ENCODE measurements around the gene ELAC1. TPM values are rescaled to one million over a fixed set of nuclear protein-coding genes. Genes with fewer than 3 reads are reported as not detected.

The ELAC1 gene, protein sequence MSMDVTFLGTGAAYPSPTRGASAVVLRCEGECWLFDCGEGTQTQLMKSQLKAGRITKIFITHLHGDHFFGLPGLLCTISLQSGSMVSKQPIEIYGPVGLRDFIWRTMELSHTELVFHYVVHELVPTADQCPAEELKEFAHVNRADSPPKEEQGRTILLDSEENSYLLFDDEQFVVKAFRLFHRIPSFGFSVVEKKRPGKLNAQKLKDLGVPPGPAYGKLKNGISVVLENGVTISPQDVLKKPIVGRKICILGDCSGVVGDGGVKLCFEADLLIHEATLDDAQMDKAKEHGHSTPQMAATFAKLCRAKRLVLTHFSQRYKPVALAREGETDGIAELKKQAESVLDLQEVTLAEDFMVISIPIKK
- total RNA-seq = 1 to 10 TPM; 2.6 to 2.9 TPM

DNA sequence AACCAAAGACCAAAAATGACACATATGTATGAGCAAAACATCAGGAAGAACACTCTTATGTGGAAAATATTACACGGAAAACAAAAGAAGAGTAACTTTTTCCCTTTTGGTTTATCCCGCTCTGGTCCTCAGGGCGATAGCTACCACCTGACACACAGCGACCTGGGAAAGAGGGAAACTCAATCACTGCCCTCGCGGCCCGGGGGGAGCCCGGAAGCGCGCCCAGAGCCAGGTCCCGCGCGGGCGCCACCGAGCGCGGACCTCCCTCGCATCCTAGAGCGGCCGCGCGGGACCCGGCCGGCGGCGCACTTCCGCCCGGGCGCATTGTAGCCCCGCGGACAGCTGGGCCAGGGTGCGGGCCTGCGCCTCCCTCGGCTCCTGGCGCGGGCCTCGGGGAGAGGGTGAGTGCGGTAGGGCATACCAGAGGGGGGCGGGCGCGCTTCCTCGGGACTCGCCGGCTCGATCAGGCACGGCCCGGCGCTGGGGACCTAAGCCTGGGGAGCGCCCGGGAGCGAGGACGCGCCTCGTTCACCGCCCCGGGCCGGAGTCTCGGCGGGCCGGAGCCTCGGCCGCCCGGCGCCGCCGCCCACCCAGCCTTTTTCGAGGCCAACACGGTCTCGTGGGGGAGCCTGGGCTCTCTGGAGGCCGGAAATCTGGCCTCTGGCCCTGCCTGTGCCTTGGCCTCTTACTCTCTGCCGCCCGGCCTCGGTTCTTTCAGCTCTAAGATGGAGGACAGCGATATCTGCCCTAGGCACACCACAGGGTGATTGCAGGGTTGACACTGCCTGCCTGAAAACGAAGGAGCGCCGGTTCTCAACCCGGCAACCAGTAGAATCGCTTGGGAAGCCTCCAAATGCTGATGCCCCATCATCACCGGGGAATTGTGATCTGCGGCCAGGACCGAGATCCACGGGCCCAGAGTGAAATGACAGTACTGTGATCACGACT lies at the start of gene ELAC1:
ELAC1 (plus strand) TSS at position 327 of the 948 bp plus-strand sequence. CDS start 6,365 bp downstream, outside the sequence.
- DNase-seq (ENCODE audit: low spot score) = peak; percentile 69
- H3K36me3 ChIP-seq = no peaks in the 10 kb centered on the region
- peak within 1 kb of the TSS; percentile 94 for H3K4me3 ChIP-seq
- H3K27me3 ChIP-seq = no peaks in the 10 kb centered on the region
- H3K27ac ChIP-seq = peak within 1 kb of the TSS; percentile 99
- TF ChIP-seq, protein P1, sequence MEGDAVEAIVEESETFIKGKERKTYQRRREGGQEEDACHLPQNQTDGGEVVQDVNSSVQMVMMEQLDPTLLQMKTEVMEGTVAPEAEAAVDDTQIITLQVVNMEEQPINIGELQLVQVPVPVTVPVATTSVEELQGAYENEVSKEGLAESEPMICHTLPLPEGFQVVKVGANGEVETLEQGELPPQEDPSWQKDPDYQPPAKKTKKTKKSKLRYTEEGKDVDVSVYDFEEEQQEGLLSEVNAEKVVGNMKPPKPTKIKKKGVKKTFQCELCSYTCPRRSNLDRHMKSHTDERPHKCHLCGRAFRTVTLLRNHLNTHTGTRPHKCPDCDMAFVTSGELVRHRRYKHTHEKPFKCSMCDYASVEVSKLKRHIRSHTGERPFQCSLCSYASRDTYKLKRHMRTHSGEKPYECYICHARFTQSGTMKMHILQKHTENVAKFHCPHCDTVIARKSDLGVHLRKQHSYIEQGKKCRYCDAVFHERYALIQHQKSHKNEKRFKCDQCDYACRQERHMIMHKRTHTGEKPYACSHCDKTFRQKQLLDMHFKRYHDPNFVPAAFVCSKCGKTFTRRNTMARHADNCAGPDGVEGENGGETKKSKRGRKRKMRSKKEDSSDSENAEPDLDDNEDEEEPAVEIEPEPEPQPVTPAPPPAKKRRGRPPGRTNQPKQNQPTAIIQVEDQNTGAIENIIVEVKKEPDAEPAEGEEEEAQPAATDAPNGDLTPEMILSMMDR (IDR thresholded peaks at IDR 0.05) = peak in 1 of 2 donors; percentile 38
- H3K9me3 ChIP-seq = peaks cover 0 to 4% of the 10 kb centered on the region in 2 donors
- peaks cover 0 to 16% of the 10 kb centered on the region in 2 donors for H3K4me1 ChIP-seq

DNA sequence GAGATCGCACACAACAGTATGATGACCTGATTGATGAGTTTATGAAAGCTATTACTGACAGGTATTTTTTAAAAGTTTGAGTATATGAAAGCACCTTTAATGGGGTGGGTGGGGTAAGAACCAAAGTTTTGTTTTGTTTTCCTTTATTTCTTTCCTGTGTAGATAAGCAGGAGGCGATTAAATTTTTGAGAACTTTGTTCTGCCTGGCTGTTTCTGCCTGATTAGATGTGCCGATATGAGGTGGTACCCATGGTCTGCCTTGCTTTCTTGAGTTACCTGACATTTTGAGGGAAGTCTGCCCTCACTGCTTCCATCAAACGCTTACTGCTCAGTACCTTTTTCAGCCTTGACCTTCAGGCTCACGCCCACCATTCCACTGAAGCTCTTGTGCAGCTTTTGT lies 49.7 kb upstream of the ELAC1 start:
- no peak overlapping the region for H3K27ac ChIP-seq
- TF ChIP-seq, protein P1 (IDR thresholded peaks at IDR 0.05) = no peak
- no peaks in the 10 kb centered on the region for H3K9me3 ChIP-seq
- H3K4me1 ChIP-seq = no peaks in the 10 kb centered on the region
- H3K4me3 ChIP-seq = no peak overlapping the region
- no peaks in the 10 kb centered on the region for H3K27me3 ChIP-seq
- DNase-seq (ENCODE audit: low spot score) = no peak
- peaks cover 51% of the 10 kb centered on the region for H3K36me3 ChIP-seq

DNA sequence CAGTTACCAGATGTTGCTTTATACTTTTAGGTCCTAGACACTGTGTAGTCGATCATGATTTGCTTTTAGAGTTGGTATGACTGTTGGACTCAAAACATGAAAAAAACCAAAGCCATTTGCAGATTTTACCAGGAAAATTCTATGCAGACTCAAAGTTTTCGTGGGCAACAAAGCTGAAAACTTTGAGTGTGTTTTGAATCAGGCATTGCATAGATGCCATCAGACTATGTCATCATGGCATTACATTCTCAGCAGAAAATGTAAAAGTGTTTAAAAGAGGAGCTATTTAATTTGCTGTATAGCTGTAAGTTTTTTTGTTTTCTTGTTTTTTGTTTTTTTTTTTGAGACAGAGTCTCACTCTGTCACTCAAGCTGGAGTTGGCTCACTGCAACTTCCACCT lies 43.5 kb upstream of the ELAC1 start:
- TF ChIP-seq, protein P1 (IDR thresholded peaks at IDR 0.05) = no peak
- Histone ChIP-seq H3K27ac (no peak overlapping the region), H3K4me1 (no peaks in the 10 kb centered on the region), H3K36me3 (peaks cover 46% of the 10 kb centered on the region), H3K9me3 (no peaks in the 10 kb centered on the region), H3K4me3 (no peak overlapping the region), H3K27me3 (no peaks in the 10 kb centered on the region)
- no peak for DNase-seq (ENCODE audit: low spot score)

DNA sequence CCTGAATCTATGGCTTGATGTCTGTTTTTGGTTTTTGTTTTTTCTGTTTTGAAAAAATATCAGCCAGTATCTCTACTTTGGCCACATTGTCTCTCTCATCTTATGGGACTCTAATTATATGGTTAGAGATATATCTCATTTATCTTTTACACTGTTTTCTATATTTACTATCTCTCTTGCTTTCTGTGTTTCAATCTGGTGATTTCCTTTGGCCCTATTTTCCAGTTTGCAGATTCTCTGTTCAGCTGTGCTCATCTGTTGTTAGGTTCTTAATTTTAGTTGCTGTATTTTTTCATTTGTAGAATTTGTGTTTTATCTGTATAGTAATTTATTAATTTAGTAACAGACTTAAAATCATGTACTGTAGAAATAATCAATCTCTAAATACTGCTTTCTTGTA lies 41.3 kb upstream of the ELAC1 start:
- TF ChIP-seq, protein P1 (IDR thresholded peaks at IDR 0.05) = no peak
- no peak for DNase-seq (ENCODE audit: low spot score)
- no peak overlapping the region for H3K27ac ChIP-seq
- no peaks in the 10 kb centered on the region for H3K9me3 ChIP-seq
- H3K4me1 ChIP-seq = no peaks in the 10 kb centered on the region
- peaks cover 32% of the 10 kb centered on the region for H3K36me3 ChIP-seq
- H3K4me3 ChIP-seq = no peak overlapping the region
- H3K27me3 ChIP-seq = no peaks in the 10 kb centered on the region

DNA sequence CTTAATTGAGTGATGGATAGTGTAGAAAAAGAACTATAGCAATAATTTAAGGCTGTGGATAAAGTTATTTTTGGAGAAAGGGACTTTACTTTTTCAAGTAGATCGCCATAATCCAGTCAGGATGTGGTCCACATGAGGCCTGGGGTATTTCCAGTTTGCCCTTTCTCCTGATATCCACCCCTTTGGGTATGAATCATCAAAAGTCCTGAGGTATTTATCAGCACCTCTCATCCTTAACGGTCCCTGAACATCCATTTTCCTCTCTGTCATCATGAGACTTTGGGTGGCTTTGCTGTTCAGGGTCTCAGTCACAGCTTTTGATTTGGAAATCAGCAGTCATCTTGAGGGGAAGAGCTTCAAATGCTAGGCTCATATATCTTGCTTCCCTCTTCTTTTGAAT lies 39.3 kb upstream of the ELAC1 start:
- TF ChIP-seq, protein P1 (IDR thresholded peaks at IDR 0.05) = no peak
- no peaks in the 10 kb centered on the region for H3K9me3 ChIP-seq
- DNase-seq (ENCODE audit: low spot score) = no peak
- no peaks in the 10 kb centered on the region for H3K4me1 ChIP-seq
- H3K36me3 ChIP-seq = peaks cover 27% of the 10 kb centered on the region
- H3K27me3 ChIP-seq = no peaks in the 10 kb centered on the region
- H3K4me3 ChIP-seq = no peak overlapping the region
- H3K27ac ChIP-seq = no peak overlapping the region

All from right atrium auricular region (tissue), 2 donors.